ENCODE data around the gene RHO. TPM values are rescaled to one million over a fixed set of nuclear protein-coding genes. Genes with fewer than 3 reads are reported as not detected.

Gene RHO
- total RNA-seq, 2 donors from 2014 or later, result not detected

DNA sequence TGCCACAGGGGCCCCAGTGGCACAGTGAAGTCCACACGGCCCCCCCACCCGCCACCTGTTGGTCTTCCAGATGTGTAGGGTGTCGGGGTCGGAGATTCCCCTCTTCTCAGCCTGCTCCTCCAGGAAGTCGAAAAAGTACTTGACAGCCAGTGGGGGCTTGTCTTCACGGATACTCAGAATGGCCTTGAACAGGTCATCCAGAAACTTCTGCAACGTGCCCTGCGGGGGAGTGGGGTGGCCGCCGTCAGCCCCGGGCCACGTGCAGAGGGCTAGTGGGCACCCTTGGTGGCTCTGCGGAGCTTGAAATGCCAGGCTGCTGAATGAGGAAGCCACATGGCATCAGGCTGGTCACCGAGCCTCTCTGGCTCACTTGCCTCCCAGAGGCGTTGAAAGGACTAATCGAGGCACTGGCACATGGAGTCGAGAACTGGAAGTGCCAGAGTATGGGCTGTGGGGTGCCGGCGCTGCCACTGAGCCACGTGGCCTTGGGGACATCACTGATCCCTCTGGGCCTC, 31.2 kb downstream of the RHO start:
- Mint-ChIP-seq H3K36me3 (no peaks in the 10 kb centered on the region), H3K9me3 (no peaks in the 10 kb centered on the region), H3K27ac (no peak overlapping the region)
- DNase-seq (ENCODE audit: low spot score in 2 of 2) (no peak), ATAC-seq (no peak)

DNA sequence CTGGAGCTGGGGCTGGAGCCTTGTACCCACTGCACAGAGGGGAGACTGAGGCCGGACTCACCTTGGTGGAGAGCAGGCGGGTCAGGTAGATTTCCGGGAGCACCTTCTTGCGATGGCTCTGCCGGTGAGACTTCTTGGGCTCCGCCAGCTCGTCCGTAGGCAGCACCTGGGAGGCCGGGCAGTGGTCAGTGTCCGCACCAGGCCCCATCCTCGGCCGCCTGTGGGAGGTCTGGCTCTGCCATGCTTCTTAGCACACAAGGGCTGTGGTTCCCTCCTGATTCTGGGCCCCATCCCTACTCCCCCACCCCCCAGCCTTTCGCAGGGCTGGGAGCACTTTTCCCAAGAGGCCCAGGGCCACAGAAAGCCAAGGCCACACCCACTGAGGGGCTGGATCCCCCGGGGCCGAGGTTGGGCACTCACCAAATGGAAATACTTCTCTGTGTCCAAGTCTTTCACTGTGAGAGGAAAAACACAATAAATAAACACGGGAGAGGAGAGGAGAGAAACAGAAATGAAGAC, 31.9 kb downstream of the RHO start:
- DNase-seq (ENCODE audit: low spot score in 2 of 2) (no peak), ATAC-seq (no peak)
- no peaks in the 10 kb centered on the region for H3K36me3 Mint-ChIP-seq
- H3K27ac Mint-ChIP-seq, result no peak overlapping the region
- no peaks in the 10 kb centered on the region for H3K9me3 Mint-ChIP-seq

DNA sequence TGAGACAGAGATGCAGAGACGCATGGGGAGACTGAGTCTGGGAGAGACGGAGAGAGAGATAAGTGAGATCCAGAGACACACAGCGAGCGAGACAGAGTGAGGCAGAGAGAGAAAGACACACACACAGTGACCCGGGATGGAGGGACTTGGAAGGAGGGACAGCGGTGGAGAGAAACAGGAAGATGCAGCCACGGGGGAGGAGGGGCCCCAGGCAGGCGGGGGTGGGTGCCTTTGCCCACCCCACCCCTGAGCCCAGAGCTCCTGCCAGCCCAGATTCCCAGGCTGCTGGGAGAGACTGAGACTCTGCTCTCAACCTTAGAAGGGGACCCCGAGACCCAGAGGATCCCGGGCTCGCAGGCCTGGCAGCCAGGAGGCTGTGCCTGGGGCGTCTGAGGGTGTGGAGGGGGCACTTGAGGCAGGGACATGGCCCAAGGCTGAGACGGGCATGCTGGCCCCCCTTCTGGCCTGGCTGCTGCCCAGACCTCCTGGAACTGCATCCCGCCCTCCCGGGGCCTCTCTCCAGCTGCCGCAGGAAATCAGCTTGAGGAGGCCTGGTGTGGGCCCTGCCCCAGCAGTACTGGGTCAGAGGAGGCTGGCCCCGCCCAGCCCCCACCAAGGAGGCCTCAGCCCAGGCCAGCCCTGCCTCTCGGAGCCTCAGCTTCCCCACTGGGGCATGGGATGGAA, 32.6 kb downstream of the RHO start:
- no peaks in the 10 kb centered on the region for H3K36me3 Mint-ChIP-seq
- DNase-seq (ENCODE audit: low spot score in 2 of 2) (no peak), ATAC-seq (no peak)
- no peaks in the 10 kb centered on the region for H3K9me3 Mint-ChIP-seq
- H3K27ac Mint-ChIP-seq, result no peak overlapping the region

DNA sequence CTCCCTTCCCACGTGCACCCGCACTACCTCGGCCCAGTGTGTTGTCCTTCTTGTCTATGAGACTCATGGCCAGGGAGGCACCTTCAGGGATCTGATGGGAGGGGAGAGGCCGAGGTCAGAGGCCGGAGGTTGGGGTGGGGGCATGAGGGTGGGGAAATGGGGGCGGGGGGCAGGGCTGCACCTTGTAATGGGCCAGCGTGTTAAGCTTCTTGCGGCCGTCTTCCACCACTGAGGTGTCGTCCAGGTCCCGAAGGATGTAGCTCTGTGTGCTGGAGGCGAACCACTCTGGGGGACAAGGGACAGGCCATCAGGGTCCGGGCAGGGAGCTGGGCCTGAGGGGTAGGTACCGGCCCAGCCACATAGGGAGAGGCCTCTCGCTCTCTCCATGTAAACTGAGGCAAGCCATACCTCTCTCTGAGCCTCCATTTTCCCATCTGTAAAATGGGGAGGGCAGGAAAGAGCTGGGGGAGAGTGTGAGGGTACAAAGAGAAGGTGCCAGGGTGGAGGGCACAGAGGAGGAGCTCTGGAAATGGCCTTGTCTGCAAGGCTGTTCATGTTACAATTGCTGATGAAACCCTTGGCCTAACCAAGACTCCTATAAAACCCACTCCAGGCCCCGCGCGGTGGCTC, 33.3 kb downstream of the RHO start:
- Mint-ChIP-seq H3K9me3 (no peaks in the 10 kb centered on the region), H3K27ac (no peak overlapping the region), H3K36me3 (no peaks in the 10 kb centered on the region)
- ATAC-seq (no peak), DNase-seq (ENCODE audit: low spot score in 2 of 2) (no peak)

DNA sequence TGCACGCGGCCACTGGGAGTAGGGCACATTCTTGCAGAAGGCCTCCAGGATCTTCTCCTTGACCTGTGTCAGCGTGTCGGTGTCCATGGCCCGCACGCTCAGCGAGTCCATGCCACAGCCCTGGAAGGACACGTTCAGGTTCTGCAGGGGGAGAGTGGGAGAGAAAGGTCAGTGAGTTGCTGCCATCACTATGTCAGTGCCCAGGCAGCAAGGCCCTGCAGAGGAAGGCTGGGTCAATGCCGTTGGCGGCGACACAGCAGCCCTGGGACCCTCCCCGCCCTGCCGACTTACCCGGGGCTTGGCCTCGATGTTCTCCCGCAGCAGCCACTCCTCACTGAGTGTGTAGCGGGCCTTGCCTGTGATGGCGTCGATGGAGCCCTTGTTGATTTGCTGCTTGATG, 34.4 kb downstream of the RHO start:
- DNase-seq (ENCODE audit: low spot score in 2 of 2) (no peak), ATAC-seq (no peak)
- Mint-ChIP-seq H3K27ac (no peak overlapping the region), H3K36me3 (no peaks in the 10 kb centered on the region), H3K9me3 (no peaks in the 10 kb centered on the region)

DNA sequence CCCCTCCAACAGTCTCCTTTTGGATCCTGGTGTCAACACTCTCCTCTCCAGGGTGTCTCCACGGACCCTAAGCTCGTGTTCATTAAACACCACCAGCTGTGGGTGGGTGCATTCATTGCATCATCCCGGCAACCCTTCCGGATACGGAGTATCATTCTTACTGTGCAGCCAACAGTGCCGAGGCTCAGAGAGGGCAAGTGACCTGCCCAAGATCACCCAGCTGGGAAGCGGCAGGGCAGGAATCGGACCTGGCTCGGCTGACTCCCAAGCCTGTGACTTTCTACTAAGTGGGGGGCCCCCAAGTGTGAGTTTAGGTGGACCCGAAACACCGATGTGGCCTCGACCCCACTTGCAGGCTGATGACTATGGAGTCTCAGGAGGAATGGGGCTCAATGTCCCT, 34.9 kb downstream of the RHO start:
- H3K36me3 Mint-ChIP-seq, result no peaks in the 10 kb centered on the region
- no peaks in the 10 kb centered on the region for H3K9me3 Mint-ChIP-seq

DNA sequence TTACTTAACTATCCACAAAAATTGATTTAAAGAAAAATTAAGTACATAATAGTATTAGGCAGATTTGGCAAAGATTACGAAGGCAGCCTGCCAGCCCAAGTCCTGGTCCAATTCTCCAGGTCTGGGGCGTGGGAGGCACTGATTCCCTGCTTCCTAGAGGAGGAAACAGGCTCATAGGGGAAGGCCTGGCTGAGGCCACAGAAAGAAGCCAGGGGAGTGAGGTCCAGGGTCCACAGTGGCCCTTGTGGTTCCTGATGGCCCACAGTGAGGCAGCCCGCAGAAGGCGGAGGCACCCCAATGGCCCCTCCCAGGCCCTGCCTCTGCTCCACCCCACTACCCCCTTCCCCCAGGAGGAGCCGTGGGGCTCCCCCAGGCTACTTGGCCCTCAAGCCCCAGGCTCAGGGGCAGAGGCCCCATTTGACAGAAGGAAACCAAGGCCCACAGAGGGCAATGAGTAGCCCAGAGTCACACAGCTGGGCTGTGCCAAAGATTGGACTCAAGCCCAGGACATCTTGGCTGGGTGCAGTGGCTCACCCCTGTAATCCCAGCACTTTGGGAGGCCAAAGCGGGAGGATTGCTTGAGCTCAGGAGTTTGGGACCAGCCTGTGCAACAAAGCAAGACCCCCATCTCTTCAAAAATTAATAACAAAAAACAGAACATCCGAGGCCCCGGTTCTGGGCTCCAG, 35.6 kb downstream of the RHO start:
- Mint-ChIP-seq H3K27ac (no peak overlapping the region), H3K9me3 (no peaks in the 10 kb centered on the region), H3K36me3 (no peaks in the 10 kb centered on the region)
- DNase-seq (ENCODE audit: low spot score in 2 of 2), result no peak
- ATAC-seq, result no peak

More for the DNA sequence above, 34.9 kb downstream of the RHO start:
- DNase-seq (ENCODE audit: low spot score in 2 of 2) (no peak), ATAC-seq (no peak)
- no peak overlapping the region for H3K27ac Mint-ChIP-seq

DNA sequence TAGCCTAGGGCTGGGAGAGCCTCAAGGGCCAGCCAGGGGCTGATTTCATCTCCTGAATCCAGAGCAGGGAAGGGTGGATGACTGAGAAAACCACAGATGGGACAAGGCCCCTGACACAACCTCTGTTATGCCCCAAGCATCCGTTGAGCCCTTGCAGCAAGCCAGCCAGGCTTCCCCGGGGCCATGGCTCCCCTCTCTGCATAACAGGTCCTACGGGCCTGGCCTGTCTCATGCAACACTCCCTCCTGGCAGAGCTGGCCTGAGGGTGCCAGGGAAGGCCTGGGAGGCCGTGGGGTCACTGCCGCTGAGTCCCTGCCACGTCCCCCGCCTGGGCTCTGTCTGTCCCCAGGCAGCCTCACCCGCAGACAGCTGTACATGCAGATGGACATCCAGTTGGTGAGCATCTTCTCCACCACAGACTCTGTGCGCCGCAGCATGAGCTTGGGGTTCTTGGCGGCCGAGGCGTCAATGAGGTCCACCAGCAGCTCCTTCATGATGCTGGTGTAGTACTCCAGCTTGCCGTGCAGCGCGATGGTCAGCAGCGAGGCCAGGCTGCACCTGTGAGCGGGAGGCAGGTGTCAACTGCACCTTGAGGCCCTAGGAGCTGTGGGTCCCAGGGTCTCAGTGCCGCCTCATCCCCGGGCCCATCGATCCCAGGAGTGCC, 36.7 kb downstream of the RHO start:
- no peaks in the 10 kb centered on the region for H3K36me3 Mint-ChIP-seq
- no peak for DNase-seq (ENCODE audit: low spot score in 2 of 2)
- ATAC-seq, result no peak
- H3K27ac Mint-ChIP-seq, result no peak overlapping the region
- H3K9me3 Mint-ChIP-seq, result no peaks in the 10 kb centered on the region

DNA sequence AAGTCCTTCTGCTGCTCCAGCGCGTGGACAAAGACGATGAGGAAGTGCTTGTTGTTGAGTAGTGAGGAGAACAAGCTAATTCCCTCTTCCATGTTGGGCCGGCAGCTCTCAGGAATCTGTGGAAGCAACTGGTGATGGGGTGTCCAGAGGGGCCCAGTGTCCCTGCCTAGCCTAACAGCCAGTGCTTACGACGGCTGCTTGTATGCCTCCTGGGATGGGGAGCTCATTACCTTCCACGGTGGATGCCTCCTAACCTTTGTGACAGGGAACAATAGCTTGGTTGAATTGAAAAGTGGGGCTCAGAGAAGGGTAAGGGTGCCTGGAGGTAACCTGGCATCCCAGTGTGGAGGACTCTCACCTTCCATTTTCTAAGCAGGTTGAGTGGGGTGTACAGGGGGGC, 37.5 kb downstream of the RHO start:
- ATAC-seq (no peak), DNase-seq (ENCODE audit: low spot score in 2 of 2) (no peak)
- Mint-ChIP-seq H3K9me3 (no peaks in the 10 kb centered on the region), H3K27ac (no peak overlapping the region), H3K36me3 (no peaks in the 10 kb centered on the region)

DNA sequence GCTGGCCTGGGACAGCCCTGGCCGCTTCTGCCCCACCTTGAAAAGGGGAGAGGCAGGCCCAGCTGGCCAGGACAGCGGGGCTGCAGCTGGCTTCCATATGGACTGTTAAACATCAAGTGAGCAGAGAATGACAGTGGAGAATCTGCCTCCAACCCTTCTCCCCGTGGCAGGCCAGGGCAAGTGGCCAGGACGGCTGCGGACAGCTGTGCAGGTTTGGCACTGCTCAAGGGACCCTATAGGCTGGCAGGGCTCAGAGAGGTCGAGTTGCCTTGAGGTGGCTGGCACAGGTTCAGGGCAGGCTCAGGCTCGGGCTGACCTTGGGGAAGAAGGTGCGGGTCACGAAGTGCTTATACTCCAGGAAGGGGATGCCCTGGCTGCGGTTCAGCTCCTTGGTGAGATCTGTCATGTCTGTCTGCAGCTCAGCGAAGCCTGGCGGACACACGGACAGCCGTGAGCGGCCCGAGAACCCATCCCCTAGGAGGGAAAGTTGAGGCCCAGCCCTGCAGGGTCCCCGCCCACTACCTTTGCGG, 38.8 kb downstream of the RHO start:
- no peak for ATAC-seq
- H3K27ac Mint-ChIP-seq, result no peak overlapping the region
- no peak for DNase-seq (ENCODE audit: low spot score in 2 of 2)
- no peaks in the 10 kb centered on the region for H3K9me3 Mint-ChIP-seq
- H3K36me3 Mint-ChIP-seq, result no peaks in the 10 kb centered on the region

DNA sequence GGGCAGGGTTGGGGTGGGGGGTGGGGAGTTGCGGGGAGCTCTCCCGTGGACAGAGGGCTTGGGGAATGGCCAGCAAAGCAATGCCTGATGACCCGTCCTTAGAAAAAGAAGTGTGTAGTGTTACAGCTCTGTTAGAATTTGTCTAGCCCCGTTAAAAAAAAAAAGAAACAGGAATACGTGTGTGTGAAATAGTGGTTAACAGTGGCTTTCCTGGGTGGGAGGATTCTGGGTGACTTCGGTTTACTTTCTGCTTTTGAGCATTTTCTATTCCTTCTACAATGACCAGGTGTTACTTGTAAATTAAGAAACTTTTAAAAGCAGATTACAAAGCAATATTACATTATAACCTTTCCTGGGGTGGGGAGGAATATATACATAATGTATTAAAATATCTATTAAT, 39.5 kb downstream of the RHO start:
- no peak for ATAC-seq
- no peaks in the 10 kb centered on the region for H3K9me3 Mint-ChIP-seq

DNA sequence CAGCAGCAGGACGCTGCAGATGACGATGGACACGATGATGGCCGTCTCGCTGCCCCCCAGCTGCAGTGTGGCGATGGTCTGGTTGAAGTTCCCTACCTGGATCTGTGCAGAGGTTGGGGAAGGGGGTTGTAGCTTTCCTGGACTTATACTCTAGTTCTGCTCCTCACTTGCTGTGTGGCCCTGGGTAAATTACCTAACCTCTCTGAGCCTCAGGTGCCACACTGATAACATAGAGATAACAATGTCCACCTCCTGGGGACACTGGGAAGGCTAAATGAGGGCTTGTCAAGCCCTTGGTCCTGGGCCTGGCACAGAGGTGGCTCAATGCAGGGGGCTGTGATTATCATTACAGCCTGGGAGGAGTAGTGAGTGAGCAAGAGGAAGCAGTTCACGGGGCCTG, 41.4 kb downstream of the RHO start:
- H3K36me3 Mint-ChIP-seq, result no peaks in the 10 kb centered on the region
- no peak overlapping the region for H3K27ac Mint-ChIP-seq
- H3K9me3 Mint-ChIP-seq, result no peaks in the 10 kb centered on the region
- ATAC-seq (no peak), DNase-seq (ENCODE audit: low spot score in 2 of 2) (no peak)

More for the DNA sequence above, 39.5 kb downstream of the RHO start:
- no peaks in the 10 kb centered on the region for H3K36me3 Mint-ChIP-seq
- no peak overlapping the region for H3K27ac Mint-ChIP-seq
- no peak for DNase-seq (ENCODE audit: low spot score in 2 of 2)

DNA sequence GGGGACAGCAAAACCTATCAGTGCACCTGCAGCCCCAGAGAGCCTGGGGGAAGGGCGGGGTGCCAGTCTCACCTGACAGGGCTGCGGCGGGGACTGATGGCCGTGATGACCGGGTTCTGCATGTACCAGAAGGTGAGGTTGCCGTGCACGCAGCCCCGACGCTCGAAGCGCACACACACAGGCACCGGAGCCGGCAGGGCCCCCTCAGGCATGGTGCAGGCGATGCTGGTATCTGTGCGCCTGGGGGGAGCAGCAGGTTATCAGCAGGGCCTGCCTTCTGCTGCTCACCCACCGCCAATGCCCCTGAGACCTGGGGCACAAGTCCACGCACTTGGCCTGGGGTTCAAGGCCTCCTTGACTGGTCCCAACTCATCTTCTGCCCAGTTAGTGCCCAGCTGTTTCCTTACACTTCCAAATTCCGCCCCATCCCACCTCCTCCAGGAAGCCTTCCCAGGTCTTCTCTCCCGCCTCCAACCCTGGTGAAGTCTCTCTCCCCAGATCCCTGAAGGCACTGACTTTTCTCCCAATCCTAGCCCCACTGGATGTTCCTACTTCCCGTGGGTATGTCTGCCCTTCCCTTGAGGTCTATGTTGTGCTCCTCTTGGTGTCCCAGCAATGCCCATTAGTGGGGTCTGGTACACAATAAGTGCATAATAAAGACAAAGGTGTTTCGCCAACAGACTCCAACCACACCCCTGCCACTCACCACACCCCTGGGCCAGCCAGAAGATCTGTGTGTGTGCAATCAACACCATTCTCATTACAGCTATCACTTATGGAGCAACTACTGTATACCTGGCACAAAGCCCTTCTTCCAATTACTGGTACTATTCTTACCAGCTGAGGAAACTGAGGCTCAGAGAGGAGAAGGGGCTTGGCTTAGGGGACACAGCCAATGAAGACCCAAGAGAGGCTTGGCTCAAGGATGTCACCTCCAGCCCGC, 43.4 kb downstream of the RHO start:
- Mint-ChIP-seq H3K9me3 (no peaks in the 10 kb centered on the region), H3K36me3 (no peaks in the 10 kb centered on the region), H3K27ac (no peak overlapping the region)
- ATAC-seq, result no peak
- no peak for DNase-seq (ENCODE audit: low spot score in 2 of 2)

DNA sequence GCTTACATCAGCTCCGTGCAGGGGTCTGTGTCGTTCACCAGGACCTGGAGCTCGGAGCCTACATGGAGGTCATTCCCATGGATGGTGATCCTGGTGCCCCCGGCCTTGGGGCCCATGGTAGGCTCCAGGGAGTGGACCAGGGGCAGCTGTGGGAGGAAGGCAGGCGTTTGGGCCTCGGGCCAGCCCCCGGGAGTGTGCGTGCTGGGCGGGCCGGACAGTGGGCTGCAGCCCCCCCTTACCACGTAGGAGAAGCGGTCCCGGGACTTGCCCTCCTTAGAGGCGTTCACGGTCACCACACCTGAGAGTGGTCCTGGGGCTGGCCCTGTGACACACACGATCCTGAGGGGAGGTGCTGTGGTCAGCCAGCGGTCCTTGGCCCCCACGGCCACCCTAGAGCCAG, 44.2 kb downstream of the RHO start:
- Mint-ChIP-seq H3K9me3 (no peaks in the 10 kb centered on the region), H3K36me3 (no peaks in the 10 kb centered on the region), H3K27ac (no peak overlapping the region)
- ATAC-seq (no peak), DNase-seq (ENCODE audit: low spot score in 2 of 2) (no peak)

DNA sequence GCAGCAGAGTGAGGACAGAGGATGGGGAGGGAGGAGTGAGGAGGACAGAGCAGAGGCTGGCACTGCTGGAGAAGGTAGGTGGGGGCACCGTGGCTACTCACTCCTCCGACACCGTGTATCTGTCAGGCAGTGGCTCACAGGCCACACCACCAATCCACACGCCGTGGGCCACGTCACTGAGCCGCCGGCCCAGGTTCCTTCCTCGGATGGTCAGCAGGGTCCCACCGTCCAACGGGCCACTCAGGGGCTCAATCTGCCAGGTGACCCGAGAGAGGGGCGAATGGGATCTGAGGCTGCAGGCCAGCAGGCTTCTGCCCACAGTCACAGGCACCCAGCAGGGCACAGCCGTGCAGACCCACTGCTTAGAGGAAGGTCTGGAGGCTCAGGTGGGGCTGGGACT, 45.1 kb downstream of the RHO start:
- no peak overlapping the region for H3K27ac Mint-ChIP-seq

DNA sequence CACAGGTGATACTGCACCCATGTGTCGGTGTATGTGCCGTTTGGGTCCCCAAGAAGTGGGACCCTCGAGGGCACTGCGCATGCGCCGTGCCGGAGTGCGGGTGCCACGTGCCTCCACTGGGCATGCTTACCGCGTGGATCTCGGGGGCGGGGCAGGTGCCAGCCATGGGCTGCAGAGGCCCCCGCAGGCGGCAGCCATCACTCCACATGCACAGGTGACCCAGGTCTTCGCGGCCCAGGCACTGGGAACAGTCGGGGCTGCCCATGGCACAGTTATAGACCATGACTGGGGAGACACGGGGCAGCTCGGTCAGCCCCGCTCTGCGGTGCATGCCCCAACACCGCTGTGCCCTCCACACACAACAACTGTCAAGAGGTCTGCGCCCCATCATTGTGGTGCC, 45.8 kb downstream of the RHO start:
- no peaks in the 10 kb centered on the region for H3K9me3 Mint-ChIP-seq
- ATAC-seq, result no peak
- DNase-seq (ENCODE audit: low spot score in 2 of 2), result no peak
- H3K27ac Mint-ChIP-seq, result peak overlapping the region in 1 of 2 donors; percentile 56
- no peaks in the 10 kb centered on the region for H3K36me3 Mint-ChIP-seq

More for the DNA sequence above, 45.1 kb downstream of the RHO start:
- DNase-seq (ENCODE audit: low spot score in 2 of 2), result no peak
- ATAC-seq, result no peak
- Mint-ChIP-seq H3K9me3 (no peaks in the 10 kb centered on the region), H3K36me3 (no peaks in the 10 kb centered on the region)

Data from activated naive CD4-positive, alpha-beta T cell treated with anti-CD3 and anti-CD28 coated beads, Interleukin-2, amount 50 U/mL, for 72 hours (primary cell).